ENCODE data around the gene PON3.

DNA sequence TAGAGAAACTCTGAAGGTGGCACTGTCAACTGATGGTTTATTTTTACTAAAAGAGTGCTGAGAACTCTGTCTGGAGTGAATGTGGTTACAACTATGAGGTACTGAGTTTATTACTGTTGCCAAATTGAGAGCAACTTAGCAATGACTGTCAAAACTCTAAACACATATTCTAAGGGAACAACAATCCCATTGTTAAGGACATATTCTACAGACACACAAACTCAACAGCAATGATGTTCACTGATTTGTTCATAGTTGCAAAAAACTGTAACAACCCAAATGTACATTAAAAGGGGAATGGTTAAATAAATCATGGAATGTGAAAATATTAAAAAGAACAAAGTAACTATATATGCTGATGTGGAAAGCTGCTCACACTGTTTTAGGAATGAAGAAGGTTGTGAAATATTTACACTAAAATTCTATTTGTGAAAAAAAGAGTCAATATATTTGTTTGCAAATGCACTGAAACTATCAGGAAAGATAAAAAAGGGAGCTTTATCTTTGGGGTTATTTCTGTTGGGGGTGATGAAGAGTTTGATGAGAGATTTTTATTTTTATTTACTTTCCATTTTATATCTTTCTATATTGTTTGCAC, 25.8 kb upstream of the PON3 start:
- TF ChIP-seq, protein P1, sequence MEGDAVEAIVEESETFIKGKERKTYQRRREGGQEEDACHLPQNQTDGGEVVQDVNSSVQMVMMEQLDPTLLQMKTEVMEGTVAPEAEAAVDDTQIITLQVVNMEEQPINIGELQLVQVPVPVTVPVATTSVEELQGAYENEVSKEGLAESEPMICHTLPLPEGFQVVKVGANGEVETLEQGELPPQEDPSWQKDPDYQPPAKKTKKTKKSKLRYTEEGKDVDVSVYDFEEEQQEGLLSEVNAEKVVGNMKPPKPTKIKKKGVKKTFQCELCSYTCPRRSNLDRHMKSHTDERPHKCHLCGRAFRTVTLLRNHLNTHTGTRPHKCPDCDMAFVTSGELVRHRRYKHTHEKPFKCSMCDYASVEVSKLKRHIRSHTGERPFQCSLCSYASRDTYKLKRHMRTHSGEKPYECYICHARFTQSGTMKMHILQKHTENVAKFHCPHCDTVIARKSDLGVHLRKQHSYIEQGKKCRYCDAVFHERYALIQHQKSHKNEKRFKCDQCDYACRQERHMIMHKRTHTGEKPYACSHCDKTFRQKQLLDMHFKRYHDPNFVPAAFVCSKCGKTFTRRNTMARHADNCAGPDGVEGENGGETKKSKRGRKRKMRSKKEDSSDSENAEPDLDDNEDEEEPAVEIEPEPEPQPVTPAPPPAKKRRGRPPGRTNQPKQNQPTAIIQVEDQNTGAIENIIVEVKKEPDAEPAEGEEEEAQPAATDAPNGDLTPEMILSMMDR (conservative IDR thresholded peaks at IDR 0.05; ENCODE audit: low read length): no peak
- TF ChIP-seq EZH2phosphoT487 (IDR thresholded peaks at IDR 0.05; ENCODE audit: borderline replicate concordance, low read depth, low read length): no peak

Measured in OCI-LY7 (cell line).